Ecto neural progenitor cell (in vitro differentiated cells): ENCODE data around the gene CCDC182.

Experiments used
- DNase-seq: peaks from one replicate; pipeline ENCODE4 v3.0.0-alpha.2; 2018; ENCODE audit warnings: low spot score

Gene CCDC182

DNA sequence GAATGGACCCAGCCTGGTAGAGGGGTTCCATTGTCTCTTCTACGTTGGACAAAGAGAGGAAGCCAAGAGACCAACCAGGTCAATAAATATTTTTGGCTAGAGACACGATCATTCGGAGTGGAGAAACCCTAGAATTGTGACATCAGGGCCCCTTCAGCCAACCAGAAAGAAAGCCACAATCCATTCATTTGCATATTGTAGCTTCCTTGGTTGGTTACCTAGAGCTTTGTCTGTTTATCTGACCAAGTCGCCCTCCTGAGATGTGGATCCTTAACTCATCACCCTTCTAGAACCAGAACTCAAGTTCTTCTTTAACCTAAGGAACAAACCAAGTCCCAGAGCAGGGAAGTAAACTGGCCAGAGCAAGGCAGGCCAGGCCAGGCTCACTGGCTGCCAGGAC is at the start of gene CCDC182:
Gene CCDC182, minus strand, starts transcription at position 58 of the 400 bp plus-strand sequence. Its CDS starts 27 bp downstream, at position 31.
- DNase-seq, result no peak

DNA sequence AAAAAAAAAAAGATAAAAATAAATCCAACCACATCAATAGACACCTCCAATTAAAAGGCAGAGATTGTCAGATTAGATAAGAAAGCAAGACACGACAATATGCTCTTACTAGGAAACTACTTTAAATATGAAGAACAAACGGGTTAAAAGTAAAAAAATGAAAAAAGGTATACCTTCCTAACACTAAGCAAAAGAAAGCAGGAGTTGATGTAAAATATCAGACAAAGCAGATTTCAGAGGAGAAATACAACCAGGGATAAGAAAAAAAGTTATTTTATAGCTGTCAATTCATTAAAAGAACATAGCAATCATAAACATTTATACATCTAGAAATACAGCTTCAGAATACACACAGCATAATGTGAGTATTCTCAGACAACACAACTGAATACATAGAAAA is 49.7 kb upstream of the CCDC182 start:
- DNase-seq, result no peak

DNA sequence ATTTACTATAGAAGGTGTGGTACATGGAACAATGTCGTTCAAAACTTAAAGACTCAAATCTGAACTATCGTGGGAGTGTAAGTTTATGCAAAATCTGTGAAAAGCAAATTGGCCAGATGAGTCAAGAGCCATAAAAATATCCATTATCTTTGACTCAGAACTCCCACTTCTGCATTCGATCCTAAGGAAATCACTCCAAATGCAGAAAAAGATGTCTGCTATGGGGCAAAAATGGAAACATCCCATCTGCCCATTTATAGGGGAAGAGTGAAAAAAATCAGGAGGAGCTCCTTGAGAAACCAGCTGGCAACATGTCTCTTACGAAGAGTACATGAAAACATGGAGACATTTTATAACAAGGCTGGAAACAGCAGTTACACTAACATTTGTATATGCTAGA is 43.6 kb upstream of the CCDC182 start:
- DNase-seq, result no peak

DNA sequence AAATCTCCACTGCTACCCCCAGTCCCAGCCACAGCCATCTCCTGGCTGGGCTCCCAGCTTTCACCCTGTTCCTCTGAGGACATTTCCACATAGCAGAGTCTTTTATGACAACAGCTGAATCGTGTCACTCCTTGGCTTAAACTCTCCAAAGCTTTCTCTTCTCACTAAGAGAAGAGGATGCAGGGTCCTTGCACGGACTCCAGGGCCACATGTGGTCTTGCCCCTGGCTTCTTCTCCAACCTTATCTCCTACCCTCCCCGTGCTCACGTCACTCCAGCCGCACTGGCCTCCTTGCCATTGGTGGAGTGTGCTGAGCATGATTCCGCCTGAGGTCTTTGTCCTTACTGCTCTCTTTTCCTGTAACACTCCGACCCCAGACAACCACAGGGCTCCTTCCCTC is 39.9 kb upstream of the CCDC182 start:
- no peak for DNase-seq

DNA sequence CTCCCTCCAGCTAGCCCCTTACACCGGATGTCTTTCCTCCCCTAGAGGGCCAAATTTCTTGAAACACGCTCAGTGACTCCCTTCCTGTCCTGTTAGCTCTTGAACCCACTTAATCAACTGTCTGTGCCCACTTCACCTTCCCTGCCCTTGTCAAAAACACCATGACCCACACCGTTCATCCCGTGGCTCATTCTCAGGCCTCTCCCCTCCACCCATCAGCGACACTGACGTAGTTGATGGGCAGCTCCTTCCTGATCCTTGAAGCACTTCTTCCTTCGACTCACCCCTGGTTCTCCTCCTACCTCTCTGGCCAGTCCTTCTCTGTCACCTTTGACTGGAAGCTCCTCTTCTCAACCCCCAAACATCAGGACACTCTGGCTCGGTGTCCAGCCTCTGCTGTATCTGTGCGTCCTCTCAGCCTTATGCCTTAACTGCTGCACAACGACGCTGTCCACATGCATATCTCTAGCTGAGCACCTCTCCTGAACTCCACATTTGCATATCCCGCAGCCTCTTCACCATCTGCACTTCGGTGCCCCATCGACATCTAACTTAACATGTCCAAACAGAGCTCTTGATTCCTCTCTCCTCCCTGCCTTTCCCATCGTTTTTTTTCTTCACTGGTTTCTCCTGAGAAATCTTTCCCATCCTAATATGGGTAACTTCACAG is 39.3 kb upstream of the CCDC182 start:
- no peak for DNase-seq

DNA sequence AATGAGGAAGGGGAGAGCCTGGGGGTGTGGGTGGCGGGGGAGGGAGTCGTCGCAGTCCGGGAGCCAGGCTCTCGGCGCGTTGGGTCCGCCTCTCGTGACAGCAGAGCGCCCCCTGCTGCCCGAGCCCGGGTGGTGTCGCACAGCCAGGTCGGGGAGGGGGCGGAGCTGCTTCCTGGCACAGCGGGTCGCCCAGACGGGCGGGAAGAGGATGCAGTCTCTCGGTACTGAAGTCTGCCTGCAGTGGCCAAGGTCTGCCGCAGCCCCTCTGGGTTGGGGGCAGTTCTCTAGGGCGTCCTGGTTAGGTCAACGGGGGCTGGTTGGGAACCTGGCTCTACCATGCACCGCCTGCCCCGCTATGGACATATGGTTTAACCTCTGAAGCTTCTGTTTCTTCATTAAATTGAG is 38.2 kb upstream of the CCDC182 start:
- peak; percentile 99 for DNase-seq

DNA sequence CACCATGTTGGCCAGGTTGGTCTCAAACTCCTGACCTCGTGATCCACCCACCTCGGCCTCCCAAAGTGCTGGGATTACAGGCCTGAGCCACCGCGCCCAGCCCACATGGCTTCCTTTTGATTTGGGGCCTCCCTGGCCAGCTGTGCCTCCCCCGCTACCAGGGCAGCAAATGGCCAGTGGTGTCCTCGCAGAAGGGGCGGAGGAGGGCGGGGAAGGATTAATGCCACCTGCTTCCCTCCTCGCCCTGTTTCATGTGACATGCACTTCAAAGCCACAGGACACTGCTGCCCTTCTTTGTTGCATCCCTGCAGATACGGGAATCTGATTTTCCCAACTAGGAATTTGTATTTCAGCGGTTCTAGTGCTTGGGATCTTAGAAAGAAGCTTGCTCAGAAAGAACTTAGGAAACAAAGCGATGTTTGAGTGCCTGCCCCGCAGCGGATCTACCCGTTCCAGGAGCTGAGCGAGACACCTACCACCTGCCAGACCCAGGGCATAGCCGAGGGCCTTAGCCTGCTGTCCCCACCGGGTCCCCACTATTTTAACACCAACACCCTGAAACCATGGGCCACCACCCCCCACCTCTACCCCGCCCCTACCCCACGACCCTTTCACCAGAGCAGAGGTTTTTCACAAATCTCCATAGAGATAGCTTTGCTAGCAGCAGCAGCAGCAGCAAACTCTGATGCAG is 37.7 kb upstream of the CCDC182 start:
- DNase-seq, result peak; percentile 73

DNA sequence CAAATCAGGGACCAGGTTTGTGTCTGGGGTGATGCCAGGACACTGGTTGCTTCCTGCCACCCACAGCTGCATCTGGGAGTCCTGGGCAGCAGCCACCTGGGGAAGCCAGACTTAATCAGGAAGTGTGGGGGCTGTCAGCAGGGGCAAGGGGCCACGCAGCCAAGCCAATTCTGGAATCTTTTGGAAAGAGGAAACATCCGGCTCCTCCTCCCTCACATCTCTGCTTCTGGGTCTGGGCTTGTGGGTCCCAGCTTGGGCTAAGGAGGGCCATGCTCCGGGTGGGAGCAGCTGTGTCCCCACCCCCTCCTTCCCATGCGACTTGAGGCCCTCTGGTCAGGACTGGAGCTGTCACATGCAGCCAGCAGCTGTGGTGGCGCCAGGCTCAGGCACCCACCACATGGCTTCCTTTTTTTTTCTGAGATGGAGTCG is 37.0 kb upstream of the CCDC182 start:
- DNase-seq, result no peak

DNA sequence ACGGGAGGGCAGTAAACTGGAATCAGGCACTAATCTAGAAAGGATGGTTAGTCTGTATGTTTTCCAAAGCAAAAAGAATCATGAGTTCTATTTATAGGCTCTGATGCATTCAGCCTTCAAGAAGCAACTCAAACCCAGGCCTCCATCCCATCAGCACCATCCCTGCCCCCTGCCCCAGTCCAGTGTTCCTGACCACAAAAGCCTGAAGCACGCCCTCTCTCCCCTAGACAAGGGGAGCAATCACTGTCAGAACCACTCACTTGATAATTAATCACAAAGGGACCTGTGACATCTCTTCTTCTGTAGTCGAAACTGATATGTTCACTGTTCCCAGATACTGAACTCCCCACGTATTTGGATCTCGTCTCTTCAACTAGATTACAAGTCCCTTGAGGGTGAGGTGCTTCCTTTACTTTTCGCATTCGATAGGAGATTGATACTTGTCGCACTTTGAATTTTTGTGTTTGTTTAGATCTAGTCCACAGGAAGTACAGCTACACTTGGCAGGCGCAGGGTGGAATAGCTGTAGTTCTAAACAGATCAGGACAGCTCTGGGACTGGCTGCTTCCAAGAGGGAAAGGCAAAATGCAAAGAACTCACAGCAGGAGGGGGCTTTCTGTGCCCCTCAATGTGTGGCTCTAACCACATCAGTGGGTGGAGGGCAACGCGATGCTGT is 36.4 kb upstream of the CCDC182 start:
- DNase-seq, result no peak

DNA sequence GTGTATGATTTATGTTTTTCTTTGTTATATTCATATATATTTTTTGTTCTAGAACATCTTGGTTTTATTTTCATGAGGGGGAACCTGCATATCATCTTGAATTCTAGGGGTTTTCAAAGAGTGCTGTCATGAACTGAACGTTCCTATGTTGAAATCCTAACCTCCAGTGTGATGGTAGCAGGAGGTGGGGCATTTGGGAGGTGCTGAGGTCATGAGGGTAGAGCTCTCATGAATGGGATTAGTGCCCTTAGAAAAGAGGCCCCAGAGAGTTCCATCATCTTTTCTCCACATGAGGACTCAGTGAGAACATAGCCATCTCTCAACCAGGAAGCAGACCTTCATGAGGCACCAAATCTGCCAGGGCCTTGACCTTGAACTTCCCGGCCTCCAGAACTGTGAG is 34.6 kb upstream of the CCDC182 start:
- DNase-seq, result no peak

DNA sequence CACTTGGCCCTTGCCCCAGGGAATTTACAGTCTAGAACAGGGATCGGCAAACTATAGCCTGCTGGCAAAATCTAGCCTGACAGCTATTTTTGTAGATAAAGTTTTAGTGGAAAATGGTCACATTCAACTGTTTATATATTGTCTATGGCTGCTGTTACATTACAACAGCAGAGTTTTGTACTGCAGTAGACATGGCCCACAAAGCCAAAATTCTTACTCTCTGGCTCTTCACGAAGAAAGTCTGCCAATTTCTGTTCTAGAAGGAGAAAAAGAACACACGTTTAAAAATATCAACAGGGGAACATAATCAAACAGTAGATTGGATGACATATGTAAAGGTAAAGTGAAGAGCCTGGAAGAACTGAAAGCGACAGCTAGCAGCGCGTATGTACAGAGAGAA is 33.2 kb upstream of the CCDC182 start:
- no peak for DNase-seq

DNA sequence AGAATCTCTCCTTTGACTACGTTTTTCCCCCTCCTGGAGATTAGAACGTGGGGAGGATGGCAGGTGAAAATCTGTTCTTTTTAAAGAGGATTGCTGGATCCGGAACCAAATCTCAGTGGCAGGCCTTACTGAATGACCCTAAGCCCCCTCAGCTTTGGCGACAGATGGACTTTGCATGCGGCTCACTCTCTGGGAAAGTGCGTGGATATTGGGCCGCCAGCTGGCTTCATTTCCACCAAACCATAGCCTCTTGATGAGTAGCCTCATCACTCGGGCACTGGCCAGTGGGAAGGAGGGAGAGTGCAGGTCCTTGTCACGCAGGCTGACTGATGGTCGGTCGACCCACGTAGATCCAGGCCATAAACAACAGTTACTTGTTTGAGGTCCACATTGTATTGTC is 31.3 kb upstream of the CCDC182 start:
- no peak for DNase-seq

DNA sequence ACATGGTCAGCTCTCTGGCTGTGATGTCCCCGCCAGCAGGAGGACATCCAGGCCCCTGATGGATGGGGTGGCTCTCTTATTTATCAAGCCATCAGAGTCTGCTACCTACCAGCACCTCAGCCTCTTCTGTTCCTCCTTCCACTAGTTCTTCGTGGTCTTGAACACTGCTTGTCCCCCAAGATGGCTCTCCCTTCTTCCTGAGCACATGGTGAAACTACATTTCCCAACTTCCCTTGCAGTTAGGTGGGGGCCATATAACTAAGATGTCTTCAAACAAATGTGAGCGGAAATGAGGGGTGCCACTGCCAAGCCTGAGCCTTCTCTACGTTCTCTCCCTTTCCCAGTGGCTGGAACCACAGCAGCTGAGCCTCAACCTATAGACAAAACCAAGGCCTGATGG is 29.8 kb upstream of the CCDC182 start:
- no peak for DNase-seq

DNA sequence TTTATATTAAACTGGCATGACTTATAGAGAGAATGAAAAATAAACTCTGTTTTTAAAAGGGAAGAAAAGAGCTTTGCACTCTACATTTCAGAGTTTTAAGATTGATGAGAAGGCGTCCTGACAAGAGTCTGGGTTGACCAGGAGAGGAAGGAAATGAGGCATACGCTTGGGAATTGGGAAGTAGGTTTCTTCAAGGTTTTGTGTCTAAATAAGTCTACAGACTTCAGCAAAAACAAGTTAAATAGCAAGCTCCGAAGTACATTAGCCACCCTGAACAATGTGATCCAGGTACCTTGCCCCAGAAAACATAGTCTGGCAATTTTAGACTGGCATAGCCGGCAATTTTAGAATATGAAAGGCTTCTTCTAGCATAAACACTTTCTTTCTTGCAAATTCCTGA is 28.5 kb upstream of the CCDC182 start:
- DNase-seq, result no peak

DNA sequence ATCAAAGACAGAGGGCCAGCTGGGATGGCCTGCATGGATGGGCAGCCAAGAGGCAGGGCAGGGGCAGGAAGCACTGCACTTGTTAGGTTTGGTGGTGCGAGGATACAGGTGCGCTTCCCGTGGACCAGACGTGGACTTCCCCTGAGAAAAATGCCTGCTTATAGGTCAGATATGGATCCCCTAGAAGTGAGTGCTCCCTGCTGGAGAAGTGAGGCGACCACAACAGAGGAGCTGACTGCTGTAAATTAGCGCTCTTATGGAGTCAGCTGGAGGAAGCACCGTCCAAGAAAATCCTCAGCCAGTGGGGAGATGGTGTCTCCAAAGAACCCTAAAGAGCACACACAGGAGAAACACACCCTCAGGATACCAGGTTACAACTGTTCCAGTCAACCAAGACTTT is 27.7 kb upstream of the CCDC182 start:
- DNase-seq, result no peak

DNA sequence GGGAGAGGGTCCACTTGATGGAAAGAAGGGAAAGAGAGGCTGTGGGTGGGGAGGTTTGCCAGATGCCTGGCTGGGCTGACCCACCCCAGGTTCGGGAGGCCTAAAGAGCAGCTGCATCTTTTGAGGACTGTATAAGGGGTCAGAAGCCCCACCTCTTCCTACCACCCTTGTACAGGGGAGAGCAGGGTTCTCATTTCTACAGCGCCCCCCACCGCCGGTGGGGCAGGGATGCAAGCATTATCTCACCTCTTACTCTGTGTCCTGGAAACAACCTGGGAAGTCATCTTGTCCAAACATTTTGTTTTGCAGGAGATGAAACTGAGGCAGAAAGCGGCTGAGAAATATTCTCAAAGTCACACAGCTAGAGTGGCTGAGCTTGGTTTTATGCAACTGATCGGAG is 22.5 kb upstream of the CCDC182 start:
- DNase-seq, result no peak

DNA sequence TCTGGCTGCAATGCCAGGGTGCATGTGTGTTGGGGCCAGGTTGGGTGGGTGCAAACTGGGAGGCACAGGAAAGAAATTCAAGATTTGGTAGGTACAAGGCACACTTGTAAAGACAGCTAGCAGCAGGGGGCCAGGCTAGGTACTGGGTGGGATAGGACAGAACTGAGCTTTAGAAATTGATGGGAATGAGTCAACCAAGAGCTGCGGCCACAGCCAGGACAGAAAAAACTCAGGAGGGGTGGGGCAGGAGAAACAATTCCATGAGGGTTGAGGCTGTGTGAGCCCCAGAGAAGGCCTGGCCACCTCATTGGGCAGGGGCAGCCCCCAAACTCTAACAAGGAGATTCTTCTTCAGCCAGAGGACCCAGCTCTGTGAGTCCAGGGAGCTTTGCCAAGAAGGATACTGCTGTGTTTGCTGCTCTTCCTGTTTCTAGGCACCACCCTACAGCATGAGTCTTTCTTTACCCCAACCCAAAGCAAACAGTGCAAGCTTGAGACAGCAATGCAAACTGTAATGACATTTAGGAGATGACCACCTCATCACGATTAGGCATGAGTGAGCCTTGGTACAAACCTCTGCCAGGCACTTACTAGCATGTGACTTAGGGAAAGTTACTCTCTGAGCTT is 21.3 kb upstream of the CCDC182 start:
- no peak for DNase-seq

DNA sequence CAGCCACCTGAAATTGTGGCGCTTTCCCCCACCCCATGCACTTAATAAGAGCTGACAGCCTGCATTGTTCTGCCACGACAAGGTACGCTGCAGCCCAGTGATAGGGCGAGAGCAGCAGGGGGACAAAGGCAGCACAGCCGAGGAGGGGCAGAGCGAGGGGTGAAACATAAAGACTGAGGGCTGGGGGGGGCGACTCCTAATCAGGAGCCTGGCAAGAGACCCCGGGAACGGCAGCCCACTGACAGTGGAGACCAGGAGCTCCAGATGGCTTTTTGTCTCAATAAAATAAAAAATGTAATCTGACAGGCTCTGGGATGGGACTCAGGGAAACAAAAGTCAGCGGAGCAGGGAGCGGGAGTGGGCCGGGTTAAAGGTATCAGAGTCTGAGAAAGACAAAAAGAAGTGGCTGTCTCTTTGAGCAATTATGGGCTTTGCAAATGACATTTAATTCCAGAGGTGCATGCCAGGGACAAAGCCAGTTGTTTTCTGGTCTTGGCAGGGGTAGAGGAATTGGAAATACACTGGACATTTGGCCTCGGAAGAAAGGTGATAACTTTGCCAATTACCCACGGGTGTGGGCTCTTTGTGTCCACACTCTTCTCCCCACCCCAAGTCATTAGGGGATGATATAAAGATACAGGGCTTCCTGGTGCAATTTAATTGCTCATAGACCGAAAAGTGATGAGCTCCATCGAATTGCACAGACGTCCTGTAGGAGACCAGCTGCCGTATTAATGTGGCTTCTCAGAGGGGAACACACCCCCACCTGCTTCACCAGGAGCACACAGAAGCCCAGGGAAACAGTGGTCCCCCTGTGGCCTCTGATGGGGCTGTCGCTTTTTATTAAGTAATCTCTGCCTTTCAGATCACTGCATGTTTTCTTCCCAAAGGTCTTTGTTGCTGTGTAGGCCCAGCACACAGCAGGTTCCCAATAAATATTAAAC is 17.6 kb upstream of the CCDC182 start:
- DNase-seq, result peak; percentile 69

DNA sequence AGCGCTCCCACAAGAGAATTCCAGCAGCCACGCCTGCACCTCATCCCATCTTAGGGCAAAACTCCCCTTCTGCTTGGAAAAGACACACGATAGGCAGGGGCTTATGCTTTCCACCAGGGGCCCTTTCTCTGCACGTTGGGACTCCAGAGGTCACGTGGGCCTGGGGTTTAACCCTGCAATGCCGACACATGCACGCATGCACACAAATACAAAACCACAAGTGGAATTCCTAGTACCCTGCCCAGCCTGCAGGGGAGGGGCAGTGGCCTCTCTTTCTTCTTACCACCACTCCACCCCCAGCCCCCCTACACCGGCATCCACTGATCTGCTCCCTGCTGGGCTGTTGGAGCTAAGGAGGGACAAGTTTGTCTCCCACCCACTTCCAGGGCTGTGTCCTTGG is 16.8 kb upstream of the CCDC182 start:
- DNase-seq, result peak; percentile 70

DNA sequence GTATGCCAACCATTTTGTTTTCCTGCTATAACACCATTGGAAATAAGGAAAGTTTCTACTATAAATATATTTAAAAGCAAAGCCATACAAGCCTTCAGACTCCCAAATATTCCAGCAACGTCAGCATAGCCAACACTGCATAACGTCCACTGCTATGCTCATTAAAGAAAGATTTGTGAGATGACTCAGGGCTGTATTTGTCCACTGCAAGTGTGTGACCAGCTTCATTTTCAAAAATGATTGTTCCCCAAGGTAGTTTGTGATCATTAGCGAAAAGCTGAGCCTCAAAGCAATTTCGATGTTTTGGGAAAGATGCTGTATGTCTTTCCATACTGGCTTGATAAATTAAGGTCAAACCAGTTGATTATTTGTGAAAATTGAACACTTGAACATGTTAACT is 14.9 kb upstream of the CCDC182 start:
- DNase-seq, result no peak

DNA sequence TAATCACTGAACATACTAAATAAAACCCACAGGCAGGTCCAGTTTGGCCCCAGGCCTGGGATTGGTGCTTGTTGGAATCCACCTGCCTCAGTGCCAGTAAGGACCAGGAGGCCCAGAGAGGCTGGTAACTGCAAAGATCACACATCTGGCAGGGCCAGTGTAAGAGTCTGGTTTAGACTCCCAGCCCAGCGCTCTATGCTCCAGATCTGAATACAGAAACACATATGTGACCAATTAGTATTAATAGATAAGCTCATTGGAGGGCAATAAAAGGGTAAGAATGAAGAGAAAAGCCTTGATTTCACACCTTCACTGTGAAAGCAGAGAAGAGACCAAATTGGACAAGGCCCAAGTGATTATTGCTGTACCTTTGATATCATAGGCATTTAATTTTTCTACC is 13.6 kb upstream of the CCDC182 start:
- no peak for DNase-seq

DNA sequence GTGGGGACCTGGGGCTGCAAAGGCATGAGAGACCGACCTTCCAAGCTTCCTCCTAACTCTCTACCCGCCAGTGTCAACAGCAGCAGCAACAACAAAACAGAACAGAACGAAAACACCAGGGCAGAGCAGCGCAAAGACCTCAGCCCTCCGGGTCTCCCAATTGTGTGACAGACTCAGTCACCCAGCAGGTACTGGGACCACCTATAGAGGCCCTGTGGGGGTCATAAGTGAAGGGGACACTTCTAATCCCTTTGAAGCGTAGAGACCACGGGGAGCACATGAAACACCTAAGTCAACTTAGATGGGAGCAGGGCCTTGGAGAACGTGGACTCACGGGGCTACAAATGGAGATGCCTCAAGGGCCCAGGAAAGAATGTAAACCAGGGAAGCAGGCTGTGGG is 12.6 kb upstream of the CCDC182 start:
- DNase-seq, result no peak
